ENCODE measurements around the gene BHLHE41.
A peak's percentile ranks its signal among the peaks of the same experiment; 100 is the strongest.

BHLHE41 gene

GRCh38 chr12:26091822-26092221 is 33.0 kb downstream of the BHLHE41 start:
- Histone ChIP-seq H3K27ac (ENCODE audit: low read depth, low read length) (no peak overlapping the region), H3K18ac (ENCODE audit: low read length) (no peak overlapping the region), H3K9ac (ENCODE audit: low read length) (no peak overlapping the region), H3K79me1 (ENCODE audit: low read length) (no peaks in the 10 kb centered on the region), H2AK5ac (ENCODE audit: low read length) (no peak overlapping the region), H2BK5ac (ENCODE audit: low read length) (no peak overlapping the region), H3K79me2 (ENCODE audit: control insufficient read depth, insufficient read depth, low read length) (no peaks in the 10 kb centered on the region), H3K4ac (ENCODE audit: low read depth, low read length) (no peak overlapping the region), H3K36me3 (ENCODE audit: control insufficient read depth, insufficient read depth, low read length) (no peaks in the 10 kb centered on the region), H3K27me3 (ENCODE audit: insufficient read depth, low read length, poor library complexity) (no peaks in the 10 kb centered on the region), H4K5ac (ENCODE audit: low read length) (no peak overlapping the region), H2BK15ac (replicated peaks; ENCODE audit: low read depth) (no peak overlapping the region), H3K4me3 (ENCODE audit: low read length) (no peak overlapping the region), H3K4me2 (ENCODE audit: low read length) (no peak overlapping the region), H3K23ac (ENCODE audit: low read length) (no peak overlapping the region), H3K56ac (ENCODE audit: low read length) (no peak overlapping the region), H4K8ac (ENCODE audit: low read depth, low read length) (no peak overlapping the region), H2BK120ac (ENCODE audit: low read depth, low read length) (no peak overlapping the region), H3K4me1 (ENCODE audit: control insufficient read depth, low read depth, low read length) (peaks cover 2% of the 10 kb centered on the region)
- no CpG with 5 or more reads among the region's 6 CpGs for WGBS (ENCODE audit: extremely low coverage, insufficient coverage, low lambda C conversion rate)
- peak; percentile 59 for DNase-seq

GRCh38 chr12:26090836-26091510 is 33.9 kb downstream of the BHLHE41 start:
- Histone ChIP-seq H2BK120ac (ENCODE audit: low read depth, low read length) (no peak overlapping the region), H3K23ac (ENCODE audit: low read length) (no peak overlapping the region), H3K4me1 (ENCODE audit: control insufficient read depth, low read depth, low read length) (peaks cover 2% of the 10 kb centered on the region), H3K4me3 (ENCODE audit: low read length) (no peak overlapping the region), H3K27ac (ENCODE audit: low read depth, low read length) (no peak overlapping the region), H3K9ac (ENCODE audit: low read length) (no peak overlapping the region), H2AK5ac (ENCODE audit: low read length) (no peak overlapping the region), H3K56ac (ENCODE audit: low read length) (no peak overlapping the region), H3K79me2 (ENCODE audit: control insufficient read depth, insufficient read depth, low read length) (no peaks in the 10 kb centered on the region), H2BK5ac (ENCODE audit: low read length) (no peak overlapping the region), H3K36me3 (ENCODE audit: control insufficient read depth, insufficient read depth, low read length) (no peaks in the 10 kb centered on the region), H3K4ac (ENCODE audit: low read depth, low read length) (no peak overlapping the region), H2BK15ac (replicated peaks; ENCODE audit: low read depth) (no peak overlapping the region), H3K79me1 (ENCODE audit: low read length) (no peaks in the 10 kb centered on the region), H4K8ac (ENCODE audit: low read depth, low read length) (no peak overlapping the region), H3K4me2 (ENCODE audit: low read length) (no peak overlapping the region), H4K5ac (ENCODE audit: low read length) (no peak overlapping the region), H3K27me3 (ENCODE audit: insufficient read depth, low read length, poor library complexity) (no peaks in the 10 kb centered on the region), H3K18ac (ENCODE audit: low read length) (no peak overlapping the region)
- WGBS (ENCODE audit: extremely low coverage, insufficient coverage, low lambda C conversion rate) = no CpG with 5 or more reads among the region's 11 CpGs
- DNase-seq = peak; percentile 63

GRCh38 chr12:26088998-26089397 is 35.8 kb downstream of the BHLHE41 start:
- Histone ChIP-seq H3K4me2 (ENCODE audit: low read length) (no peak overlapping the region), H2BK5ac (ENCODE audit: low read length) (no peak overlapping the region), H3K36me3 (ENCODE audit: control insufficient read depth, insufficient read depth, low read length) (no peaks in the 10 kb centered on the region), H2BK120ac (ENCODE audit: low read depth, low read length) (no peak overlapping the region), H2AK5ac (ENCODE audit: low read length) (no peak overlapping the region), H2BK15ac (replicated peaks; ENCODE audit: low read depth) (no peak overlapping the region), H3K23ac (ENCODE audit: low read length) (no peak overlapping the region), H3K79me1 (ENCODE audit: low read length) (no peaks in the 10 kb centered on the region), H4K8ac (ENCODE audit: low read depth, low read length) (no peak overlapping the region), H3K9ac (ENCODE audit: low read length) (no peak overlapping the region), H3K27ac (ENCODE audit: low read depth, low read length) (no peak overlapping the region), H3K27me3 (ENCODE audit: insufficient read depth, low read length, poor library complexity) (no peaks in the 10 kb centered on the region), H3K4ac (ENCODE audit: low read depth, low read length) (no peak overlapping the region), H3K18ac (ENCODE audit: low read length) (no peak overlapping the region), H3K79me2 (ENCODE audit: control insufficient read depth, insufficient read depth, low read length) (no peaks in the 10 kb centered on the region), H3K4me1 (ENCODE audit: control insufficient read depth, low read depth, low read length) (peaks cover 2% of the 10 kb centered on the region), H3K56ac (ENCODE audit: low read length) (no peak overlapping the region), H3K4me3 (ENCODE audit: low read length) (no peak overlapping the region), H4K5ac (ENCODE audit: low read length) (no peak overlapping the region)
- no peak for DNase-seq
- no CpG with 5 or more reads among the region's 2 CpGs for WGBS (ENCODE audit: extremely low coverage, insufficient coverage, low lambda C conversion rate)

- Histone ChIP-seq H4K5ac (ENCODE audit: low read length) (no peak overlapping the region), H3K79me1 (ENCODE audit: low read length) (no peaks in the 10 kb centered on the region), H3K9ac (ENCODE audit: low read length) (no peak overlapping the region), H3K36me3 (ENCODE audit: control insufficient read depth, insufficient read depth, low read length) (no peaks in the 10 kb centered on the region), H3K56ac (ENCODE audit: low read length) (no peak overlapping the region), H3K4me1 (ENCODE audit: control insufficient read depth, low read depth, low read length) (peaks cover 2% of the 10 kb centered on the region), H4K8ac (ENCODE audit: low read depth, low read length) (no peak overlapping the region), H3K4ac (ENCODE audit: low read depth, low read length) (no peak overlapping the region), H3K4me3 (ENCODE audit: low read length) (no peak overlapping the region), H3K27ac (ENCODE audit: low read depth, low read length) (no peak overlapping the region), H2BK5ac (ENCODE audit: low read length) (no peak overlapping the region), H2AK5ac (ENCODE audit: low read length) (no peak overlapping the region), H3K27me3 (ENCODE audit: insufficient read depth, low read length, poor library complexity) (no peaks in the 10 kb centered on the region), H2BK15ac (replicated peaks; ENCODE audit: low read depth) (no peak overlapping the region), H3K79me2 (ENCODE audit: control insufficient read depth, insufficient read depth, low read length) (no peaks in the 10 kb centered on the region), H2BK120ac (ENCODE audit: low read depth, low read length) (no peak overlapping the region), H3K4me2 (ENCODE audit: low read length) (no peak overlapping the region), H3K23ac (ENCODE audit: low read length) (no peak overlapping the region), H3K18ac (ENCODE audit: low read length) (no peak overlapping the region)
- no peak for DNase-seq
- no CpG with 5 or more reads among the region's 1 CpG for WGBS (ENCODE audit: extremely low coverage, insufficient coverage, low lambda C conversion rate)
These were observed 37.9 kb downstream of the BHLHE41 start for GRCh38 chr12:26086936-26087335.

GRCh38 chr12:26080911-26081310 is 43.9 kb downstream of the BHLHE41 start:
- Histone ChIP-seq H3K4me2 (ENCODE audit: low read length) (no peak overlapping the region), H3K4ac (ENCODE audit: low read depth, low read length) (no peak overlapping the region), H2BK120ac (ENCODE audit: low read depth, low read length) (no peak overlapping the region), H3K27me3 (ENCODE audit: insufficient read depth, low read length, poor library complexity) (no peaks in the 10 kb centered on the region), H3K79me2 (ENCODE audit: control insufficient read depth, insufficient read depth, low read length) (no peaks in the 10 kb centered on the region), H3K36me3 (ENCODE audit: control insufficient read depth, insufficient read depth, low read length) (no peaks in the 10 kb centered on the region), H3K56ac (ENCODE audit: low read length) (no peak overlapping the region), H2BK5ac (ENCODE audit: low read length) (no peak overlapping the region), H4K8ac (ENCODE audit: low read depth, low read length) (no peak overlapping the region), H2AK5ac (ENCODE audit: low read length) (no peak overlapping the region), H3K4me1 (ENCODE audit: control insufficient read depth, low read depth, low read length) (no peaks in the 10 kb centered on the region), H3K9ac (ENCODE audit: low read length) (no peak overlapping the region), H2BK15ac (replicated peaks; ENCODE audit: low read depth) (no peak overlapping the region), H3K18ac (ENCODE audit: low read length) (no peak overlapping the region), H4K5ac (ENCODE audit: low read length) (no peak overlapping the region), H3K23ac (ENCODE audit: low read length) (no peak overlapping the region), H3K4me3 (ENCODE audit: low read length) (no peak overlapping the region), H3K27ac (ENCODE audit: low read depth, low read length) (no peak overlapping the region), H3K79me1 (ENCODE audit: low read length) (no peaks in the 10 kb centered on the region)
- no CpG with 5 or more reads among the region's 1 CpG for WGBS (ENCODE audit: extremely low coverage, insufficient coverage, low lambda C conversion rate)
- DNase-seq = no peak
